Neural cell (in vitro differentiated cells): ENCODE results near the gene CABP2. TPM values are rescaled to one million over a fixed set of nuclear protein-coding genes. Genes with fewer than 3 reads are reported as not detected.
"Not testable (repeated sequence)": the region's sequence is repeated elsewhere in the genome, so short reads cannot be mapped to it uniquely, and the experiment has no call there.

ENCODE experiments used
- H2AFZ ChIP-seq: fragments of 200-600, 300-800 bp; sonication (generic), shearing (Covaris generic); 2 replicates; pipeline ENCODE4 v1.6.0; 2014; ENCODE audit warnings: low read depth, mild to moderate bottlenecking, antibody characterized with exemption, low read length, moderate library complexity
- H3F3A ChIP-seq: fragments of 200-600 bp; shearing (Covaris generic); 2 replicates; pipeline ENCODE4 v1.6.1; 2016; ENCODE audit warnings: mild to moderate bottlenecking, moderate library complexity, mixed read lengths, antibody characterized with exemption, low read length; ENCODE audit not compliant: insufficient read depth, poor library complexity, severe bottlenecking
- H3K27ac ChIP-seq: fragments of 200-600, 300-800 bp; sonication (generic), shearing (Covaris generic); 2 replicates; pipeline ENCODE4 v1.5.1; 2014; ENCODE audit warnings: mild to moderate bottlenecking, low read length, moderate library complexity
- H3K27me3 ChIP-seq: fragments of 300-800, 200-600 bp; sonication (generic), shearing (Covaris generic); 2 replicates; pipeline ENCODE4 v1.6.0; 2014; ENCODE audit warnings: mild to moderate bottlenecking, low read depth, low read length, moderate library complexity; ENCODE audit not compliant: insufficient read depth
- H3K36me3 ChIP-seq: fragments of 300-800, 200-600 bp; sonication (generic), shearing (Covaris generic); 2 replicates; pipeline ENCODE4 v1.5.1; 2014; ENCODE audit warnings: mild to moderate bottlenecking, antibody characterized with exemption, low read length, moderate library complexity; ENCODE audit not compliant: insufficient read depth
- H3K4me2 ChIP-seq: fragments of 300-800, 200-600 bp; sonication (generic), shearing (Covaris generic); 2 replicates; pipeline ENCODE4 v1.6.0; 2014; ENCODE audit warnings: mild to moderate bottlenecking, low read length
- H3K4me3 ChIP-seq: fragments of 300-800, 200-600 bp; sonication (generic), shearing (Covaris generic); 2 replicates; pipeline ENCODE4 v1.5.1; 2014; ENCODE audit warnings: mild to moderate bottlenecking, low read length, moderate library complexity
- H3K79me2 ChIP-seq: fragments of 200-600 bp; shearing (Covaris generic); replicated peaks from 2 replicates; pipeline ENCODE4 v1.6.0; 2014; ENCODE audit warnings: mild to moderate bottlenecking, low read length, moderate library complexity; ENCODE audit not compliant: insufficient read depth
- H3K9ac ChIP-seq: fragments of 300-800, 200-600 bp; sonication (generic), shearing (Covaris generic); 2 replicates; pipeline ENCODE4 v1.6.1; 2016; ENCODE audit warnings: mild to moderate bottlenecking, low read length, mixed read lengths
- H3K9me2 ChIP-seq: fragments of 200-600 bp; shearing (Covaris generic); 2 replicates; pipeline ENCODE4 v1.6.1; 2016; ENCODE audit warnings: mild to moderate bottlenecking, low read length, mixed read lengths; ENCODE audit not compliant: insufficient read depth
- H3K9me3 ChIP-seq: fragments of 200-600, 300-800 bp; sonication (generic), shearing (Covaris generic); 2 replicates; pipeline ENCODE4 v1.6.1; 2016; ENCODE audit warnings: mild to moderate bottlenecking, mixed run types, low read length, moderate library complexity, mixed read lengths
- H4K20me1 ChIP-seq: fragments of 200-600 bp; shearing (Covaris generic); 2 replicates; pipeline ENCODE4 v1.6.1; 2016; ENCODE audit warnings: mild to moderate bottlenecking, mixed run types; ENCODE audit not compliant: insufficient read depth
- CTCF ChIP-seq: fragments of 450-650 bp; IDR thresholded peaks from 2 replicates; pipeline ENCODE4 v1.5.1; 2014; ENCODE audit warnings: antibody characterized with exemption, mild to moderate bottlenecking, moderate library complexity; ENCODE audit not compliant: poor library complexity, severe bottlenecking
- EP300 ChIP-seq: fragments of 450-650 bp; conservative IDR thresholded peaks from 2 replicates; pipeline ENCODE4 v1.6.1; 2014; ENCODE audit warnings: antibody characterized with exemption, mild to moderate bottlenecking, moderate library complexity; ENCODE audit not compliant: poor library complexity, severe bottlenecking
- EZH2 ChIP-seq: fragments of 200-600, 300-800 bp; shearing (Covaris generic), sonication (generic); IDR thresholded peaks from 2 replicates; pipeline ENCODE4 v1.6.1; 2014; ENCODE audit warnings: antibody characterized with exemption, low read length, borderline replicate concordance, mild to moderate bottlenecking; ENCODE audit not compliant: insufficient read depth, poor library complexity, severe bottlenecking
- MXI1 ChIP-seq: fragments of 450-650 bp; conservative IDR thresholded peaks from 2 replicates; pipeline ENCODE4 v1.6.1; 2014; ENCODE audit warnings: antibody characterized with exemption, mild to moderate bottlenecking; ENCODE audit not compliant: poor library complexity, severe bottlenecking
- POLR2AphosphoS5 ChIP-seq: IDR thresholded peaks from 2 replicates; pipeline ENCODE4 v1.6.1; 2012
- RAD21 ChIP-seq: fragments of 450-650 bp; conservative IDR thresholded peaks from 2 replicates; pipeline ENCODE4 v1.6.1; 2014; ENCODE audit warnings: antibody characterized with exemption, mild to moderate bottlenecking, moderate library complexity
- SMC3 ChIP-seq: fragments of 450-650 bp; conservative IDR thresholded peaks from 2 replicates; pipeline ENCODE4 v1.6.1; 2014; ENCODE audit warnings: antibody characterized with exemption, mild to moderate bottlenecking, moderate library complexity; ENCODE audit not compliant: poor library complexity
- TAF1 ChIP-seq: IDR thresholded peaks from 2 replicates; pipeline ENCODE4 v1.6.1; 2012; ENCODE audit warnings: low read depth
- polyA plus RNA-seq: library from polyadenylated mRNA; depleted of rRNA; stranded (reverse); fragments of >200 nt; gene quantifications from 2 replicates; pipeline ENCODE4 v1.2.3, GENCODE V29; 2014
- TF ChIP-seq, protein P1 (sequence below): IDR thresholded peaks from 2 replicates; pipeline ENCODE4 v1.6.1; 2012; ENCODE audit warnings: borderline replicate concordance

The CABP2 gene
- polyA plus RNA-seq, 1 donor from 2014 or later, result not detected

DNA sequence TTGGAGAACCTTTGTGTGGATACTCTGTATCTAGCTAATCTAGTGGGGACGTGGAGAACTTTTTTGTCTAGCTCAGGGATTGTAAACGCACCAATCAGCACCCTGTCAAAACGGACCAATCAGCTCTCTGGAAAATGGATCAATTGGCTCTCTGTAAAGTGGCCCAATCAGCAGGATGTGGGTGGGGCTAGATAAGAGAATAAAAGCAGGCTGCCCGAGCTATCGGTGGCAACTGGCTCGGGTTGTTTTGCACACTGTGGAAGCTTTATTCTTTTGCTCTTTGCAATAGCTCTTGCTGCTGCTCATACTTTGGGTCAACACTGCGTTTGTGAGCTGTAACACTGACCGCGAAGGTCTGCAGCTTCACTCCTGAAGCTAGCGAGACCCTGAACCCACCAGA, 46.6 kb downstream of the CABP2 start:
- not testable (repeated sequence) for H2AFZ ChIP-seq, H3K79me2 ChIP-seq, H3K9me2 ChIP-seq, H3K4me2 ChIP-seq, H3F3A ChIP-seq, H3K4me3 ChIP-seq, H3K27ac ChIP-seq, H4K20me1 ChIP-seq, H3K36me3 ChIP-seq, H3K27me3 ChIP-seq, H3K9ac ChIP-seq, H3K9me3 ChIP-seq

GRCh38 chr11:67472882-67473281, 50.4 kb downstream of the CABP2 start:
- Histone ChIP-seq H3F3A (no peaks in the 10 kb centered on the region), H3K27ac (no peak overlapping the region), H3K27me3 (no peaks in the 10 kb centered on the region), H4K20me1 (no peaks in the 10 kb centered on the region), H3K9me3 (no peaks in the 10 kb centered on the region), H3K4me2 (no peak overlapping the region), H3K79me2 (no peaks in the 10 kb centered on the region), H2AFZ (no peak overlapping the region), H3K36me3 (no peaks in the 10 kb centered on the region), H3K9me2 (no peaks in the 10 kb centered on the region), H3K9ac (no peak overlapping the region), H3K4me3 (no peak overlapping the region)
- TF ChIP-seq SMC3 (no peak), RAD21 (no peak), POLR2AphosphoS5 (no peak), EZH2 (no peak), TAF1 (no peak), EP300 (no peak), CTCF (no peak), MXI1 (no peak)
- TF ChIP-seq, protein P1, sequence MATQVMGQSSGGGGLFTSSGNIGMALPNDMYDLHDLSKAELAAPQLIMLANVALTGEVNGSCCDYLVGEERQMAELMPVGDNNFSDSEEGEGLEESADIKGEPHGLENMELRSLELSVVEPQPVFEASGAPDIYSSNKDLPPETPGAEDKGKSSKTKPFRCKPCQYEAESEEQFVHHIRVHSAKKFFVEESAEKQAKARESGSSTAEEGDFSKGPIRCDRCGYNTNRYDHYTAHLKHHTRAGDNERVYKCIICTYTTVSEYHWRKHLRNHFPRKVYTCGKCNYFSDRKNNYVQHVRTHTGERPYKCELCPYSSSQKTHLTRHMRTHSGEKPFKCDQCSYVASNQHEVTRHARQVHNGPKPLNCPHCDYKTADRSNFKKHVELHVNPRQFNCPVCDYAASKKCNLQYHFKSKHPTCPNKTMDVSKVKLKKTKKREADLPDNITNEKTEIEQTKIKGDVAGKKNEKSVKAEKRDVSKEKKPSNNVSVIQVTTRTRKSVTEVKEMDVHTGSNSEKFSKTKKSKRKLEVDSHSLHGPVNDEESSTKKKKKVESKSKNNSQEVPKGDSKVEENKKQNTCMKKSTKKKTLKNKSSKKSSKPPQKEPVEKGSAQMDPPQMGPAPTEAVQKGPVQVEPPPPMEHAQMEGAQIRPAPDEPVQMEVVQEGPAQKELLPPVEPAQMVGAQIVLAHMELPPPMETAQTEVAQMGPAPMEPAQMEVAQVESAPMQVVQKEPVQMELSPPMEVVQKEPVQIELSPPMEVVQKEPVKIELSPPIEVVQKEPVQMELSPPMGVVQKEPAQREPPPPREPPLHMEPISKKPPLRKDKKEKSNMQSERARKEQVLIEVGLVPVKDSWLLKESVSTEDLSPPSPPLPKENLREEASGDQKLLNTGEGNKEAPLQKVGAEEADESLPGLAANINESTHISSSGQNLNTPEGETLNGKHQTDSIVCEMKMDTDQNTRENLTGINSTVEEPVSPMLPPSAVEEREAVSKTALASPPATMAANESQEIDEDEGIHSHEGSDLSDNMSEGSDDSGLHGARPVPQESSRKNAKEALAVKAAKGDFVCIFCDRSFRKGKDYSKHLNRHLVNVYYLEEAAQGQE, result no peak

GRCh38 chr11:67470337-67471002, 52.8 kb downstream of the CABP2 start:
- H2AFZ ChIP-seq, result no peak overlapping the region
- H3K9me3 ChIP-seq, result no peaks in the 10 kb centered on the region
- no peak overlapping the region for H3K4me3 ChIP-seq
- no peaks in the 10 kb centered on the region for H3K36me3 ChIP-seq
- H3K79me2 ChIP-seq, result no peaks in the 10 kb centered on the region
- H3K27ac ChIP-seq, result no peak overlapping the region
- no peak for TF ChIP-seq EZH2
- TF ChIP-seq EP300, result no peak
- TF ChIP-seq, protein P1, result no peak
- no peak for TF ChIP-seq POLR2AphosphoS5
- no peak for TF ChIP-seq RAD21
- TF ChIP-seq TAF1, result no peak
- no peak for TF ChIP-seq SMC3
- TF ChIP-seq CTCF, result no peak
- no peak for TF ChIP-seq MXI1
- no peaks in the 10 kb centered on the region for H3K9me2 ChIP-seq
- no peaks in the 10 kb centered on the region for H4K20me1 ChIP-seq
- no peaks in the 10 kb centered on the region for H3K27me3 ChIP-seq
- H3F3A ChIP-seq, result no peaks in the 10 kb centered on the region
- H3K4me2 ChIP-seq, result no peak overlapping the region
- H3K9ac ChIP-seq, result no peak overlapping the region
